ENCODE measurements around the gene KIF1A.
"Not testable (repeated sequence)": the region's sequence is repeated elsewhere in the genome, so short reads cannot be mapped to it uniquely, and the experiment has no call there.

DNA sequence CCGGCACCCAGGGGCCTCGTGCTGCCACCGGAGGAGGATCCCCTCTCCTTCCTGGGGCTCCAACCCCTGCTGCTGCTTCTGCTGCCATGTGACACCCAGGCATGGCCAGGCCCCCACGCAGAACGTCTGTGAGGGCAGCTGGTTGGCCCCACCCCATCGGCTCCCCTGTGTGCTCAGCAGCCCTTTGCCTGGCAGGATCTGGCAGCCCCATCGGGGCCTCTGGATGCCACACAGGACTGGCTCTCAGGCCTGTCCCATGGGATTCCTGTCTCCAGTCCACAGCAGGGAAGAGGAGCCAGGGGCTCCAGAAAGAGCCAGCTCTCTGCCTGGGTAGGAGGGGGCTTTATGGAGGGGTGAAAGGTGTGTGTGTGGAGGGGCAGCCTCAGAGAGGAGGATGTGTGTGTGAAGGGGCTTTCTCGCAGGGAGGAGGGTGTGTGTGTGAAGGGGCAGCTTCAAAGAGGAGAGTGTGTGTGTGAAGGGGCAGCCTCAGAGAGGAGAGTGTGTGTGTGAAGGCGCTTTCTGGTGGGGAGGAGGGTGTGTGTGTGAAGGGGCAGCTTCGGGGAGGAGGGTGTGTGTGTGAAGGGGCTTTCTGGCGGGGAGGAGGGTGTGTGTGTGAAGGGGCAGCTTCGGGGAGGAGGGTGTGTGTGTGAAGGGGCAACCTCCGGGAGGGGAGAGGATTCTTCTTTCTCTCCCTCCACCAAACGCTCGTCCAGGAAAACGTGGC is 145.4 kb downstream of the KIF1A start:
- TF ChIP-seq, protein P1, sequence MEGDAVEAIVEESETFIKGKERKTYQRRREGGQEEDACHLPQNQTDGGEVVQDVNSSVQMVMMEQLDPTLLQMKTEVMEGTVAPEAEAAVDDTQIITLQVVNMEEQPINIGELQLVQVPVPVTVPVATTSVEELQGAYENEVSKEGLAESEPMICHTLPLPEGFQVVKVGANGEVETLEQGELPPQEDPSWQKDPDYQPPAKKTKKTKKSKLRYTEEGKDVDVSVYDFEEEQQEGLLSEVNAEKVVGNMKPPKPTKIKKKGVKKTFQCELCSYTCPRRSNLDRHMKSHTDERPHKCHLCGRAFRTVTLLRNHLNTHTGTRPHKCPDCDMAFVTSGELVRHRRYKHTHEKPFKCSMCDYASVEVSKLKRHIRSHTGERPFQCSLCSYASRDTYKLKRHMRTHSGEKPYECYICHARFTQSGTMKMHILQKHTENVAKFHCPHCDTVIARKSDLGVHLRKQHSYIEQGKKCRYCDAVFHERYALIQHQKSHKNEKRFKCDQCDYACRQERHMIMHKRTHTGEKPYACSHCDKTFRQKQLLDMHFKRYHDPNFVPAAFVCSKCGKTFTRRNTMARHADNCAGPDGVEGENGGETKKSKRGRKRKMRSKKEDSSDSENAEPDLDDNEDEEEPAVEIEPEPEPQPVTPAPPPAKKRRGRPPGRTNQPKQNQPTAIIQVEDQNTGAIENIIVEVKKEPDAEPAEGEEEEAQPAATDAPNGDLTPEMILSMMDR (IDR thresholded peaks at IDR 0.05; ENCODE audit: poor library complexity), result not testable (repeated sequence)
- not testable (repeated sequence) for TF ChIP-seq EZH2 (IDR thresholded peaks at IDR 0.05; ENCODE audit: borderline replicate concordance)

Measured in hepatocyte (in vitro differentiated cells).